Smooth muscle cell (in vitro differentiated cells): ENCODE results near the gene SLC15A4. TPM values are rescaled to one million over a fixed set of nuclear protein-coding genes. Genes with fewer than 3 reads are reported as not detected.

Experiments used
- DNase-seq: peaks from one replicate; lab custom pipeline; 2025; ENCODE audit not compliant: unreplicated experiment; lab: John Stamatoyannopoulos, UW
- H2AFZ ChIP-seq: fragments of 200-600 bp; sonication (generic); 2 replicates; pipeline ENCODE4 v1.6.0; 2016; ENCODE audit warnings: antibody characterized with exemption, low read depth, mild to moderate bottlenecking
- H3F3A ChIP-seq: fragments of 200-600 bp; sonication (generic); 2 replicates; pipeline ENCODE4 v1.6.0; 2017; ENCODE audit warnings: antibody characterized with exemption, low read depth
- H3K27ac ChIP-seq: fragments of 200-600 bp; sonication (generic); 2 replicates; pipeline ENCODE4 v1.5.1; 2016; ENCODE audit warnings: low read depth, mild to moderate bottlenecking
- H3K27me3 ChIP-seq: fragments of 200-600 bp; sonication (generic); 2 replicates; pipeline ENCODE4 v1.6.1; 2016; ENCODE audit warnings: low read depth, mild to moderate bottlenecking
- H3K36me3 ChIP-seq: fragments of 200-600 bp; sonication (generic); 2 replicates; pipeline ENCODE4 v1.5.1; 2016; ENCODE audit warnings: low read depth
- H3K4me1 ChIP-seq: fragments of 200-600 bp; sonication (generic); 2 replicates; pipeline ENCODE4 v1.5.1; 2016; ENCODE audit warnings: low read depth
- H3K4me2 ChIP-seq: fragments of 200-600 bp; sonication (generic); 2 replicates; pipeline ENCODE4 v1.6.0; 2016; ENCODE audit warnings: mild to moderate bottlenecking
- H3K4me3 ChIP-seq: fragments of 200-600 bp; sonication (generic); 2 replicates; pipeline ENCODE4 v1.5.1; 2016; ENCODE audit warnings: mild to moderate bottlenecking
- H3K79me2 ChIP-seq: fragments of 200-600 bp; sonication (generic); 2 replicates; pipeline ENCODE4 v1.6.0; 2016; ENCODE audit warnings: low read depth, mild to moderate bottlenecking
- H3K9ac ChIP-seq: fragments of 200-600 bp; sonication (generic); 2 replicates; pipeline ENCODE4 v1.6.0; 2016; ENCODE audit warnings: low read depth
- H3K9me3 ChIP-seq: fragments of 200-600 bp; sonication (generic); replicated peaks from 2 replicates; pipeline ENCODE4 v1.5.1; 2016; ENCODE audit warnings: low read depth
- H4K20me1 ChIP-seq: fragments of 200-600 bp; sonication (generic); 2 replicates; pipeline ENCODE4 v1.6.0; 2016; ENCODE audit warnings: low read depth
- CTCF ChIP-seq: fragments of 200-600 bp; sonication (generic); IDR thresholded peaks from 2 replicates; pipeline ENCODE4 v1.5.1; 2017; ENCODE audit warnings: borderline replicate concordance, mild to moderate bottlenecking, antibody characterized with exemption; ENCODE audit not compliant: insufficient read depth, poor library complexity, severe bottlenecking
- WGBS: methylation state at CpG from one replicate; pipeline ENCODE4 v1.1.7; 2016; ENCODE audit warnings: low lambda C conversion rate; 5-methylcytosine and 5-hydroxymethylcytosine counted together
- polyA plus RNA-seq: library from polyadenylated mRNA; unstranded; fragments of >200 nt; fragmentation: Nextera tagmentation; extraction: Ambion mirVana; gene quantifications from 2 replicates; pipeline ENCODE4 v1.2.1, GENCODE V29; 2016
- total RNA-seq: library from RNA; depleted of rRNA; stranded (reverse); fragments of >200 nt; gene quantifications from 2 replicates; pipeline ENCODE4 v1.2.3, GENCODE V29; 2014

Gene SLC15A4
- total and polyA plus RNA-seq, 2 experiments from 2014 or later = 35.0 to 37.3 TPM

DNA sequence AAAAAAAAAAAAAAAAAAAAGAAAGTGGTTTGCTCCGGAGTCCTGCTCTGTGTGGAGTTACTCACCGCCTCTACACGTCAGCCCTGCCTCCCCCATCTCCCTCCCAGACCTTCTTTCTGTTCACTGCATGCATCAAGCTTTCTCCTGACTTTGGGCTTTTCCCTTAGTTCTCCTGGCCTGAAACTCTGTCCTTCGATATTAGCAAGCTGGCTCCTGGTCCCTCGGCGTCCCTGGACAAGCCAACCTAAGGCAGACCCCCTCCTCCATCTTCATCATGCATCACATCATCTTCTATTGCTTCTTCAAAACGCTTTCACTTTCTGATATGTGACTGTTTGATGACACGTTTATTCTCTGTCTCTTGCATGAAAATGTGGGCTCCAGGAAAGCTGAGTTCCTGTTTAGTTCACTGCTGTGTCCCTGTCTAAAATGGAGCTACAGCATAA, 40.6 kb downstream of the SLC15A4 start:
- DNase-seq = no peak
- no peaks in the 10 kb centered on the region for H3F3A ChIP-seq
- no peaks in the 10 kb centered on the region for H4K20me1 ChIP-seq
- H3K9ac ChIP-seq = no peak overlapping the region
- H3K9me3 ChIP-seq = no peaks in the 10 kb centered on the region
- no peaks in the 10 kb centered on the region for H3K4me1 ChIP-seq
- H3K27me3 ChIP-seq = no peaks in the 10 kb centered on the region
- 84% methylated on average over 8 of the region's 8 CpGs for WGBS
- no peak overlapping the region for H2AFZ ChIP-seq
- H3K4me2 ChIP-seq = no peak overlapping the region
- no peak overlapping the region for H3K27ac ChIP-seq
- H3K36me3 ChIP-seq = no peaks in the 10 kb centered on the region
- no peak for TF ChIP-seq CTCF
- H3K79me2 ChIP-seq = no peaks in the 10 kb centered on the region
- no peak overlapping the region for H3K4me3 ChIP-seq

GRCh38 chr12:128779901-128780300, 43.9 kb downstream of the SLC15A4 start:
- H3K36me3 ChIP-seq = no peaks in the 10 kb centered on the region
- no peaks in the 10 kb centered on the region for H3K9me3 ChIP-seq
- H4K20me1 ChIP-seq = no peaks in the 10 kb centered on the region
- no peaks in the 10 kb centered on the region for H3K4me1 ChIP-seq
- no peak overlapping the region for H2AFZ ChIP-seq
- H3K27ac ChIP-seq = no peak overlapping the region
- DNase-seq = no peak
- no peaks in the 10 kb centered on the region for H3K79me2 ChIP-seq
- no peak overlapping the region for H3K9ac ChIP-seq
- H3K4me2 ChIP-seq = no peak overlapping the region
- no peaks in the 10 kb centered on the region for H3F3A ChIP-seq
- TF ChIP-seq CTCF = no peak
- H3K27me3 ChIP-seq = no peaks in the 10 kb centered on the region
- H3K4me3 ChIP-seq = no peak overlapping the region

- H2AFZ ChIP-seq = no peak overlapping the region
- no peak overlapping the region for H3K9ac ChIP-seq
- H3K4me1 ChIP-seq = no peaks in the 10 kb centered on the region
- no peaks in the 10 kb centered on the region for H3K79me2 ChIP-seq
- peaks cover 15% of the 10 kb centered on the region for H3K27me3 ChIP-seq
- TF ChIP-seq CTCF = no peak
- no peaks in the 10 kb centered on the region for H3K36me3 ChIP-seq
- no peaks in the 10 kb centered on the region for H4K20me1 ChIP-seq
- H3K9me3 ChIP-seq = no peaks in the 10 kb centered on the region
- no peak overlapping the region for H3K27ac ChIP-seq
- H3K4me2 ChIP-seq = no peak overlapping the region
- DNase-seq = no peak
- no peaks in the 10 kb centered on the region for H3F3A ChIP-seq
- 92% methylated on average over 10 of the region's 10 CpGs for WGBS
- no peak overlapping the region for H3K4me3 ChIP-seq
These were observed 51.5 kb downstream of the SLC15A4 start for GRCh38 chr12:128772249-128772648.

GRCh38 chr12:128771681-128772080, 52.1 kb downstream of the SLC15A4 start:
- no peaks in the 10 kb centered on the region for H3F3A ChIP-seq
- H3K4me1 ChIP-seq = no peaks in the 10 kb centered on the region
- H3K79me2 ChIP-seq = no peaks in the 10 kb centered on the region
- no peaks in the 10 kb centered on the region for H4K20me1 ChIP-seq
- H3K9ac ChIP-seq = no peak overlapping the region
- H3K4me3 ChIP-seq = no peak overlapping the region
- 77% methylated on average over 4 of the region's 4 CpGs for WGBS
- H3K27ac ChIP-seq = no peak overlapping the region
- peaks cover 21% of the 10 kb centered on the region for H3K27me3 ChIP-seq
- DNase-seq = no peak
- no peaks in the 10 kb centered on the region for H3K9me3 ChIP-seq
- no peaks in the 10 kb centered on the region for H3K36me3 ChIP-seq
- no peak overlapping the region for H2AFZ ChIP-seq
- TF ChIP-seq CTCF = no peak
- H3K4me2 ChIP-seq = no peak overlapping the region
